ENCODE results near the gene HES1. TPM values are rescaled to one million over a fixed set of nuclear protein-coding genes. Genes with fewer than 3 reads are reported as not detected.

HES1 gene
- total and polyA plus RNA-seq, 7 donors = 17.4 to 47.4 (median 28.4) TPM

- H3K9me3 ChIP-seq = no peaks in the 10 kb centered on the region
- no peaks in the 10 kb centered on the region for H3K27me3 ChIP-seq
- peak overlapping the region; percentile 90 to 99 (median 96) for H3K27ac ChIP-seq
- TF ChIP-seq POLR2A (IDR thresholded peaks at IDR 0.05) (no peak), POLR2AphosphoS5 (IDR thresholded peaks at IDR 0.05) (peak; percentile 28 to 83 (median 66)), EP300 (IDR thresholded peaks at IDR 0.05) (peak in 1 of 4 donors; percentile 64)
- 1 to 3% methylated on average over 65 of the region's 65 CpGs for WGBS, 2 donors
- peak; percentile 96 for DNase-seq
- H3K4me3 ChIP-seq = peak overlapping the region; percentile 10 to 48 (median 42)
- peaks cover 0 to 61% (median 53%) of the 10 kb centered on the region in 4 donors for H3K4me1 ChIP-seq
- H3K36me3 ChIP-seq = no peaks in the 10 kb centered on the region
- intact Hi-C loops (cut with DNase I) = loop anchor here (2.0 kb wide), 2 partner anchors 129 to 345 kb away; partner anchors contain the start of gene ATP13A3
These were observed 5.6 kb downstream of the HES1 start for GRCh38 chr3:194141415-194142155.

GRCh38 chr3:194142156-194142910, 6.4 kb downstream of the HES1 start:
- TF ChIP-seq EP300 (IDR thresholded peaks at IDR 0.05) = no peak
- TF ChIP-seq POLR2AphosphoS5 (IDR thresholded peaks at IDR 0.05) = peak in 1 of 4 donors; percentile 29
- TF ChIP-seq CTCF (IDR thresholded peaks at IDR 0.05) = no peak
- TF ChIP-seq POLR2A (IDR thresholded peaks at IDR 0.05) = no peak
- H3K27me3 ChIP-seq = no peaks in the 10 kb centered on the region
- DNase-seq = peak; percentile 87
- H3K36me3 ChIP-seq = no peaks in the 10 kb centered on the region
- 54 to 56% methylated on average over 14 of the region's 14 CpGs for WGBS, 2 donors
- peaks cover 0 to 58% (median 48%) of the 10 kb centered on the region in 4 donors for H3K4me1 ChIP-seq
- H3K4me3 ChIP-seq = peak overlapping the region; percentile 10 to 48 (median 42)
- intact Hi-C loops (cut with DNase I) = loop anchor here (2.0 kb wide), 1 partner anchor 344 kb away; the partner anchor contains the start of gene ATP13A3
- H3K9me3 ChIP-seq = no peaks in the 10 kb centered on the region
- peak overlapping the region; percentile 90 to 99 (median 96) for H3K27ac ChIP-seq

- WGBS, 2 donors = 94 to 95% methylated on average over 2 of the region's 2 CpGs
- H3K4me1 ChIP-seq = peaks cover 0 to 37% (median 25%) of the 10 kb centered on the region in 4 donors
- intact Hi-C loops (cut with DNase I) = loop anchor here (5.0 kb wide), 1 partner anchor 57 kb away; no protein-coding TSS in a partner anchor
- no peaks in the 10 kb centered on the region for H3K9me3 ChIP-seq
- no peak overlapping the region for H3K4me3 ChIP-seq
- no peaks in the 10 kb centered on the region for H3K27me3 ChIP-seq
- H3K27ac ChIP-seq = no peak overlapping the region
- H3K36me3 ChIP-seq = no peaks in the 10 kb centered on the region
- TF ChIP-seq CTCF (IDR thresholded peaks at IDR 0.05) (no peak), EP300 (IDR thresholded peaks at IDR 0.05) (no peak), POLR2A (IDR thresholded peaks at IDR 0.05) (no peak), POLR2AphosphoS5 (IDR thresholded peaks at IDR 0.05) (no peak)
- no peak for DNase-seq
These were observed 9.8 kb downstream of the HES1 start for GRCh38 chr3:194145702-194146101.

- DNase-seq = no peak
- H3K4me3 ChIP-seq = no peak overlapping the region
- H3K27me3 ChIP-seq = no peaks in the 10 kb centered on the region
- no peaks in the 10 kb centered on the region for H3K36me3 ChIP-seq
- H3K9me3 ChIP-seq = no peaks in the 10 kb centered on the region
- no peak overlapping the region for H3K27ac ChIP-seq
- WGBS, 2 donors = 92 to 95% methylated on average over 7 of the region's 7 CpGs
- TF ChIP-seq EP300 (IDR thresholded peaks at IDR 0.05) = no peak
- no peak for TF ChIP-seq POLR2AphosphoS5 (IDR thresholded peaks at IDR 0.05)
- no peak for TF ChIP-seq POLR2A (IDR thresholded peaks at IDR 0.05)
- TF ChIP-seq CTCF (IDR thresholded peaks at IDR 0.05) = no peak
- peaks cover 0 to 22% (median 9%) of the 10 kb centered on the region in 4 donors for H3K4me1 ChIP-seq
- intact Hi-C loops (cut with DNase I) = loop anchor here (5.0 kb wide), 1 partner anchor 55 kb away; no protein-coding TSS in a partner anchor
These were observed 11.7 kb downstream of the HES1 start for GRCh38 chr3:194147679-194148078.

- DNase-seq = no peak
- no peaks in the 10 kb centered on the region for H3K27me3 ChIP-seq
- peaks cover 0 to 16% (median 6%) of the 10 kb centered on the region in 4 donors for H3K4me1 ChIP-seq
- H3K4me3 ChIP-seq = no peak overlapping the region
- no peaks in the 10 kb centered on the region for H3K9me3 ChIP-seq
- no peak overlapping the region for H3K27ac ChIP-seq
- WGBS, 2 donors = 34 to 64% methylated on average over 7 of the region's 7 CpGs
- TF ChIP-seq CTCF (IDR thresholded peaks at IDR 0.05) = no peak
- TF ChIP-seq POLR2A (IDR thresholded peaks at IDR 0.05) = no peak
- H3K36me3 ChIP-seq = no peaks in the 10 kb centered on the region
- intact Hi-C loops (cut with DNase I) = loop anchor here (5.0 kb wide), 1 partner anchor 54 kb away; no protein-coding TSS in a partner anchor
These were observed 12.4 kb downstream of the HES1 start for GRCh38 chr3:194148383-194148782.

All from sigmoid colon (tissue), 7 donors.